Measurements from ENCODE around the gene WSCD2.

WSCD2 gene

GRCh38 chr12:108131035-108131434 lies 1.9 kb downstream of the WSCD2 start:
- DNase-seq = no peak

- DNase-seq = no peak
Measured at GRCh38 chr12:108131657-108132126, 2.6 kb downstream of the WSCD2 start.

GRCh38 chr12:108133482-108133881 lies 4.4 kb downstream of the WSCD2 start:
- DNase-seq = no peak

GRCh38 chr12:108134744-108135143 lies 5.7 kb downstream of the WSCD2 start:
- DNase-seq = no peak

GRCh38 chr12:108135627-108136026 lies 6.5 kb downstream of the WSCD2 start:
- no peak for DNase-seq

GRCh38 chr12:108136697-108137096 lies 7.6 kb downstream of the WSCD2 start:
- no peak for DNase-seq

GRCh38 chr12:108139454-108139853 lies 10.4 kb downstream of the WSCD2 start:
- no peak for DNase-seq

- no peak for DNase-seq
Measured at GRCh38 chr12:108140501-108140900, 11.4 kb downstream of the WSCD2 start.

GRCh38 chr12:108141600-108142130 lies 12.6 kb downstream of the WSCD2 start:
- DNase-seq = no peak

- no peak for DNase-seq
Measured at GRCh38 chr12:108143144-108143543, 14.1 kb downstream of the WSCD2 start.

- no peak for DNase-seq
Measured at GRCh38 chr12:108144080-108144479, 15.0 kb downstream of the WSCD2 start.

GRCh38 chr12:108145011-108145410 lies 15.9 kb downstream of the WSCD2 start:
- no peak for DNase-seq

GRCh38 chr12:108146035-108146893 lies 17.2 kb downstream of the WSCD2 start:
- no peak for DNase-seq

GRCh38 chr12:108147279-108147678 lies 18.2 kb downstream of the WSCD2 start:
- no peak for DNase-seq

- DNase-seq = no peak
Measured at GRCh38 chr12:108148521-108149074, 19.5 kb downstream of the WSCD2 start.

- no peak for DNase-seq
Measured at GRCh38 chr12:108150436-108150835, 21.3 kb downstream of the WSCD2 start.

GRCh38 chr12:108151533-108152169 lies 22.6 kb downstream of the WSCD2 start:
- no peak for DNase-seq

- DNase-seq = no peak
Measured at GRCh38 chr12:108152170-108152538, 23.1 kb downstream of the WSCD2 start.

GRCh38 chr12:108156717-108157116 lies 27.6 kb downstream of the WSCD2 start:
- DNase-seq = no peak

- DNase-seq = no peak
Measured at GRCh38 chr12:108157870-108158459, 28.9 kb downstream of the WSCD2 start.

GRCh38 chr12:108162207-108162606 lies 33.1 kb downstream of the WSCD2 start:
- no peak for DNase-seq

GRCh38 chr12:108166505-108166904 lies 37.4 kb downstream of the WSCD2 start:
- DNase-seq = no peak

- no peak for DNase-seq
Measured at GRCh38 chr12:108167974-108168373, 38.9 kb downstream of the WSCD2 start.
